Stimulated activated CD8-positive, alpha-beta memory T cell treated with anti-CD3 and anti-CD28 coated beads, Interleukin-7, amount 100 ng/mL, for 1 hour (primary cell): ENCODE results near the gene WASL.
"Not testable (repeated sequence)": the region's sequence is repeated elsewhere in the genome, so short reads cannot be mapped to it uniquely, and the experiment has no call there.

ENCODE experiments used
- DNase-seq, 2 donors: peaks; one replicate each; pipeline ENCODE4 v3.0.0-alpha.2; 2020; ENCODE audit warnings: low read depth in 2 of 2

The WASL gene

GRCh38 chr7:123769371-123769770 lies 20.6 kb upstream of the WASL start:
- no peak for DNase-seq

- DNase-seq = no peak
Measured at GRCh38 chr7:123768493-123768892, 19.7 kb upstream of the WASL start.

DNA sequence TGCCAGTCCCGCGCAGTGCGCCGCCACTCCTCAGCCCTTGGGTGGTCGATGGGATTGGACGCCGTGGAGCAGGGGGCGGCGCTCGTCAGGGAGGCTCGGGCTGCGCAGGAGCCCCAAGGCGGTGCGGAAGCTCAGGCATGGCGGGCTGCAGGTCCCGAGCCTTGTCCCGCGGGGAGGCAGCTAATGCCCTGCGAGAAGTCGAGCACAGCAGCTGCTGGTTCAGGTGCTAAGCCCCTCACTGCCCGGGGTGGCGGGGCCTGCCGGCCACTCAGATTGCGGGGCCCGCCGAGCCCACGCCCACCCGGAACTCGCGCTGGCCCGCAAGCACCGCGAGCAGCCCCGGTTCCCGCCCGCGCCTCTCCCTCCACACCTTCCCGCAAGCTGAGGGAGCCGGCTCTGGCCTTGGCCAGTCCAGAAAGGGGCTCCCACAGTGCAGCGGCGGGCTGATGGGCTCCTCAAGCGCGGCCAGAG lies 14.4 kb upstream of the WASL start:
- no peak for DNase-seq

GRCh38 chr7:123761729-123762128 lies 12.9 kb upstream of the WASL start:
- DNase-seq = no peak

- DNase-seq = no peak
Measured at GRCh38 chr7:123757095-123757494, 8.3 kb upstream of the WASL start.

- no peak for DNase-seq
Measured at GRCh38 chr7:123755338-123755737, 6.5 kb upstream of the WASL start.

GRCh38 chr7:123754271-123754871 lies 5.6 kb upstream of the WASL start:
- DNase-seq = no peak

DNA sequence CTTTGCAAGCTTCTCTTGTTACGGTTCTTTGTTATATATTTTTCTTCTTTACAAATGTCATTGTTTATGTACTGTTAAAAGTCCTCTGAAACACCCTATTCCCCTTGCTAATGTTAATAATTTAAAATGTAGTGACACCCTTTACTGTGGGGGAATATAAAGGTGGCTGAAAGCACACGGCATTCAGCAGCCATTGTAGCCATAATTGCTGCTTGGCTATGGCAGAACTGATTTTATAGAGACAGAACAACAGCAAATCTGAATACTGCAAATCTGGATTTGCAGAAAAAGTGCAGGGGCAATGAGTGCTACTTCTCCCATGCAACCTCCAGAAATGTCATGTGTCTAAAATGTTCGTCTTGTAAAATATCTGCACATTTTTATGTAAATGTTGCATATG lies 3.7 kb upstream of the WASL start:
- DNase-seq = no peak

DNA sequence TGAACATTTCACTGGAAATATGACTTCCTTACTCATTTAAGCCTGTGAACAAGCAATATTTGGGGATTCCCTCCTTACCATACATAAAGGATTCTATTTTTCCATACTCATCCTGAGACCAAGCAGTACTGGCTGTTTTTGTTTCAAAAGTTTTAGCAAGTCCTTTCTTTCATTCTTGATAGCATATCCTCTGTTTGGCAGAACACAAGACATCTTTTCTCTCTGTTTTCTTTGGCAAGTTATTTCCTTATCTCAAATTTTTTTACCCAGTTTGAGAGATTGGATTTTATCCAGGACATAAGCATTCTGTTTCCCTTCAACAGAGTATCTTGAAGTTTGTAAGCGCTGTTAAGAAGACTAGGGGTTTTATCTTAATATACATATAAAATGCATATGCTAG lies 3.0 kb upstream of the WASL start:
- DNase-seq = no peak

DNA sequence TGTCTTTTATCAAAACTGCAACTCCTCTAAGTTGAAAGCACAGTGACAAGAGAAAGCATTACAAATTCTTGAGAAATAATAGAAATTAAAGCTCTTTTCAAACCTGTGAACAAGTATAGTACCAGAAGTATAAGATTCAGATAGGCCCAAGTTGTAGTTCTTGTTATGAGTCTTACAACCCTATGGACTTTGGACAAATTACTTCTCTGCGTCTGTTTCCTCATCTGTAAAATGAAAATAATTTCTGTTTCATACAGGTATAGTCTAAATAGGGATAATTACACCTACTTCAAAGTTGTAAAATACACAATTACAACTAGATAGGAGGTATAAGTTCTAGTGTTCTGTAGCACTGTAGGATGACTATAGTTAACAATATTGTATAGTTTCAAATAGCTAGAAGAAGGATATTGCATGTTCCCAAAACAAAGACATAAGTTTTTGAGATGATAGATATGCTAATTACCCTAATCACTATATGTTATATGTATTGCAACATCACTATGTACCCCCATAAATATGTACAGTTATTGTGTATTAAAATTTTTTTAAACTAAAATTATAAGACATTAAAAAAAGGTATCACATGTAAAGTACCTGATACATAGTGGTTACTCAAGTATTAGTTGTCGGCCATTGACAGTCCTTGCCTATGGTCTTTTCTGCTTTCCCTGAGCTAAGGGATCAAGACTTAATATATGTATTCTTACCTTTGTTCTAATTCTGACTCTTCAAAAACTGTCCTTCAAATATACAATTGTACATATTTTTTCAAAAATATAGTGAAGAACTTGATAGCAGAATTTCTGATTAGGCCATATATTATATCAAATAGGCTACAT lies 1.8 kb upstream of the WASL start:
- no peak for DNase-seq

DNA sequence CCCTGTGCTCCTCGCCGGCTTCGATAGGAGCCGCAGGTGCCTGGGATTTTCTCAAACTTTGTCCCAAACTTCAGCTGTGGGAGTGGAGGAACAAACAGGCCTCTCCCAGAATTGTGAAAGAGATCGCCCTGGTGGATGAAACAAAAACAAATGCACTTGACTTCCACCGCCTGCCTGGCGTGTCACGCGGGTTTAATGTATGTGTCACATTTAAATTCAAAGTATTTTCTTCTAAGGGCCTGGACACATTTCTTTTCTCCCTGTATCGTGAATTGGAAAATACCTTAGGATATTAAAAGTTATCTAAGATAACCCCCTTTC lies 694 bp upstream of the WASL start:
- no peak for DNase-seq

DNA sequence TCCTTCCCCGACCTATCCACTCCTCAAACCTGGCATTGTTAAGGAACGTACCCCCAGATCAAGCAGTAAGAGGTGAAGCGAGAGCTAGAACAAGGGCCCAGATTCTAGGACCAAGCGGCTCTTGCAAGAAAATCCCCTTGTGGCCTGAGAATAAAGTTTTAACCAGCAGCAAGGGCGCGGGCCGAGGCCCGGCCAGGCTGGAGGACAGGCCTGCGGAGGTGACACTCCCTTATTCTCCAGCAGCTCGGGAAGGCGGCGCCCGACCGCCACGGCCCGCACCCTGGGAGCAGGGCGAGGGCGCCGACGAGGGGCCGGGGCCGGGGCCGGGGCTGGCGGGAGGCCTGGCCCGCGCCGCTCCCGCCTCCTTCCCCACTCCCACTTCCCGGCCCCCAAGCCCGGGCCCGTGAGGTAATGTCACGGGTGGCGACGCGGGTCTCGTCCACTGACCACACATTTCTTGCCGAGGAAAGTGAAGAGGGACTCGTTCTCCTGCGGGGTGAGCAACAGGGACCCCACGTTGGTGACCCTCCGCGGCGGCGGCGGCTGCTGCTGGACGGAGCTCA lies 551 bp downstream of the WASL start:
- no peak for DNase-seq

GRCh38 chr7:123747620-123748141 lies 1.1 kb downstream of the WASL start:
- DNase-seq = no peak

DNA sequence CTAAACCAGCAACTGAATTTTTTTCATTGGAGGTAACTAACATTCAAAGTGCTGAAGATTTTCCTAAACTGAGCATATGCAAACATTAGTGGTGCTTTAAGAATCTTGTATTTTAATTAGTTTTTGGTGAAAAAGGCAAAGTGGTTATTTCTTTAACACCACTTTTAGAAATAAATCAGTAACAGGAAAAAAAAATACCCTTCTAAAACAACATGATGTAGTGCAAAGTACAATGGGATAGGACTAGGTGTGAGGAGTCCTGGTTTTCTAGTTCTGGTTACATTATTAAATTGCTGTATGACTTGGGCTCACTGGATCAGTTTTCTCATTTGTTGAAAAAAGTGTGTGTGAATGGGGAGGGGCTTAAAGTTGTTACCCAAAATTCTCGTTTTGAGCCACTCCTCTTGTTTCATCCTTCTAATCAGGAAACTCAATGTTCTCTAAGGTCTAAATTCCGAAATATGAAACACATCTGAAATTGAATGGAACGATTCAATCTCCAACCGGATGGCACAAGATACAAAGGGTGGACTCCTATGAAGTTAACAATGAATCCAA lies 1.8 kb downstream of the WASL start:
- no peak for DNase-seq

- DNase-seq = no peak
Measured at GRCh38 chr7:123746055-123746454, 2.7 kb downstream of the WASL start.

DNA sequence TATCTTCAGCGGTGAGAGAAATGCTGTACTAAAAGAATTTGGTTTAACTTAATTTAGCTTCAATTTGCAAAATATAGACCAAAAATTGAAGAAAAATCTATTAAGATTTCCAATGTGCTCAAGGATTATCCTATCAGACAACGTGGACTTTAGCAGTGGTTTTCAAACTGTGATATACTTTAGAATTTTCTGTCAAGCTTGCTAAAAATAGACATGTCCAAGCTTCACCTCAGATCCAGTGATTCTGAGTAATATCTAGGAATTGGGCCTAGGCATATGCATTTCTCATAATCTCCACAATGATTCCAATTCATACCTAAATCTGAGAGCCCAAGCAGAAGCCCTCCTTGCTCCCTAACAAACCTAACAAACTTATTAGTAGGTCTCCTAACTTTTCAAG lies 3.4 kb downstream of the WASL start:
- no peak for DNase-seq

DNA sequence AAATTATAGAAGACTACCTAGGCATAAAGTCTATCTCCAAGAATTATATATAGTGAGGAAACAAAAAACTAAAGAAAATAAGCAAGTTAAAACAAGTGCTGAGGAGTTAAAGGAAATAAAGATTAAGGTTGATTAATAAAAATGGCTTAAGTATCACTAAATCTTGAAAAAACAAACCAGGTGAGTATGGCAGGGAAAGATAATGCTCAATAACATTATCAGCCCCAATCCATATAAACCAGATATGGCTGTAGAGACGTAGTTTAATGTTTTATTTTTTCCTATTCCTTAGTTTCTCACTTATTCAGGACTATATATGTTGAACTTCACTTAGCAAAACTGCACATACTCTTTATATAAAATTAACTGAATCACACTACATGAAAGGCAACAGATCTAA lies 4.4 kb downstream of the WASL start:
- no peak for DNase-seq

DNA sequence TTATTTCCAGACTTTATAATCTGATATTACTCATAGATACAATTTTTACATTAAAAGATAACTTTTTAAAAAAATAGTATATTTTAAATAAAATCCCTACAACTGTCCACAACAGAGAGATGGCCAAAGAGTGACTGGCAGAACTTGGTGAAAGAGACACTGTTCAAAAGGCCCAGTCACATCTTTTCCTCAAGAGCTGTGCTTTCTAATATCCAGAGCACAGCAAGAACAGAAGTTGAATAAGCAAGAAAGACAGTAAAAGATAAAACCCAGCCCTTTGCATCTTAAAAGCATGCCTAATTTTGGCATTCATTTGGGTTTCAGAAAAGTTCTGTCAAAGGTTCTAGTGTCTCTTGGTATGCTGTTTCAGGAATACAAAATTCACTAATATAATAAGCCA lies 6.9 kb downstream of the WASL start:
- DNase-seq = no peak

DNA sequence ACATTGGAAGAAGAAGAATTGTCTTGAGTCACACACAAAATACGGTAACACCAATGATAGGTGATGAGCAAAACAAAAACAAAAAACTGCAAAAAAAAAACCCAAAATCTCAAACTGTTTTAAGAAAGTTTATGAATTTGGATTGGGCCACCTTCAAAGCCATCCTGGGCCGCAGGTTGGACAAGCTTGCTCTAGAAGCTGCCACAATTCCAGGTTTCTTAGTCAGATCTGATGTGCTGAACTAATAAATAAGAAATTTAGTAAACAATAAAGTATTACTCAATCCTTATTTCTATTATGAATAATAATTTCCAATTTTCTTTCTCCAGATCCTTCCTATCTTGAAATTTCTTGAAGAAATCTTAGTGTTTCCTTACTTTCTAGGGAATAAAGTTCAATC lies 10.0 kb downstream of the WASL start:
- no peak for DNase-seq

DNA sequence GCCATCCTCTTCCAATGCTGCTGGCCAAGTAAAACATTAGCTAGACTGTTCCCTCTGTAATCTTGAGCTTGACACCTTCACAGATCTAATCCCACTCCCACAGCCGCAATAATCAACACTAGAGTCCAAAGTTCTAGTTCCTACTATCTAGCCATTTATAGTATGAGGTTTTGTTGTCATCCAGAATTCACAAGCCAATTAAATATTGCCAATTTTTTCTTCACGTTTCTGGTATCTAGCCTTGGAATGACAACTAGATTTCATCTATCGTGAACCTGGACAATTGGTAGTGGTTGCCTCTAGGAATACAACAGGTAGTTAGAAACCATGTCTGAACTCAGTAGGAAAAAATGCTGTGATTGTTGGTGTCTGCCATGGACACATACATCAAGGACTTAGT lies 10.4 kb downstream of the WASL start:
- no peak for DNase-seq

GRCh38 chr7:123737168-123737674 lies 11.6 kb downstream of the WASL start:
- not testable (repeated sequence) for DNase-seq

- no peak for DNase-seq
Measured at GRCh38 chr7:123735539-123735938, 13.3 kb downstream of the WASL start.

- no peak for DNase-seq
Measured at GRCh38 chr7:123734498-123734897, 14.3 kb downstream of the WASL start.
